Measurements from ENCODE around the gene ISOC2.

GRCh38 chr19:55461974-55462626 lies 658 bp upstream of the ISOC2 start:
- TF ChIP-seq CTCF (IDR thresholded peaks at IDR 0.05) (no peak), EZH2phosphoT487 (IDR thresholded peaks at IDR 0.05) (no peak)
